Loucy (cell line): ENCODE results near the gene KLHL2.

Source experiments
- CTCF ChIP-seq: fragments of 200-600 bp; sonication (generic); conservative IDR thresholded peaks from 2 replicates; pipeline ENCODE4 v1.5.1; 2014; ENCODE audit warnings: mild to moderate bottlenecking, antibody characterized with exemption, low read length
- EZH2phosphoT487 ChIP-seq: fragments of 200-600 bp; IDR thresholded peaks from 2 replicates; pipeline ENCODE4 v1.6.1; 2018; ENCODE audit warnings: antibody characterized with exemption, mild to moderate bottlenecking, moderate library complexity, borderline replicate concordance

GRCh38 chr4:165207016-165207430 is 338 bp upstream of the KLHL2 start:
- no peak for TF ChIP-seq CTCF
- TF ChIP-seq EZH2phosphoT487 = no peak
